Kidney epithelial cell (primary cell): ENCODE results near the gene NFATC1. TPM values are rescaled to one million over a fixed set of nuclear protein-coding genes. Genes with fewer than 3 reads are reported as not detected.

Experiments used
- DNase-seq: peaks from one replicate; pipeline ENCODE4 v3.0.0-alpha.2; 2010; ENCODE audit warnings: low read depth
- H3K27me3 ChIP-seq: 2 replicates; pipeline ENCODE4 v1.6.0; 2011; ENCODE audit warnings: low read length; ENCODE audit not compliant: control insufficient read depth, insufficient read depth
- H3K36me3 ChIP-seq: 2 replicates; pipeline ENCODE4 v1.5.1; 2011; ENCODE audit warnings: low read length; ENCODE audit not compliant: control insufficient read depth, insufficient read depth
- H3K4me3 ChIP-seq: 2 replicates; pipeline ENCODE4 v1.5.1; 2011; ENCODE audit warnings: low read depth, mild to moderate bottlenecking, control low read depth, low read length
- CTCF ChIP-seq: IDR thresholded peaks from 2 replicates; pipeline ENCODE4 v1.5.1; 2011; ENCODE audit warnings: mild to moderate bottlenecking, moderate library complexity, low read length, control low read depth, inconsistent platforms; ENCODE audit not compliant: insufficient read depth, poor library complexity, severe bottlenecking
- total RNA-seq: library from RNA; depleted of rRNA; stranded (reverse); fragments of >200 nt; gene quantifications from 2 replicates; pipeline ENCODE4 v1.2.3, GENCODE V29; 2015

The NFATC1 gene
- total RNA-seq, 1 donor from 2014 or later = 2.7 TPM

- DNase-seq = no peak
- H3K36me3 ChIP-seq = no peaks in the 10 kb centered on the region
- no peak for TF ChIP-seq CTCF
- H3K4me3 ChIP-seq = no peak overlapping the region
- H3K27me3 ChIP-seq = peaks cover 4% of the 10 kb centered on the region
Measured at GRCh38 chr18:79476031-79476917, 80.5 kb downstream of the NFATC1 start.

GRCh38 chr18:79476918-79477571 is 81.3 kb downstream of the NFATC1 start:
- no peak for TF ChIP-seq CTCF
- no peak for DNase-seq
- Histone ChIP-seq H3K4me3 (no peak overlapping the region), H3K36me3 (no peaks in the 10 kb centered on the region), H3K27me3 (no peaks in the 10 kb centered on the region)

- Histone ChIP-seq H3K27me3 (no peaks in the 10 kb centered on the region), H3K36me3 (no peaks in the 10 kb centered on the region)
- TF ChIP-seq CTCF = no peak
Measured at GRCh38 chr18:79477711-79478483, 82.2 kb downstream of the NFATC1 start.

GRCh38 chr18:79478484-79479115 is 82.9 kb downstream of the NFATC1 start:
- H3K4me3 ChIP-seq = no peak overlapping the region
- no peaks in the 10 kb centered on the region for H3K27me3 ChIP-seq
- no peaks in the 10 kb centered on the region for H3K36me3 ChIP-seq
- no peak for TF ChIP-seq CTCF
- DNase-seq = no peak

More at GRCh38 chr18:79477711-79478483, 82.2 kb downstream of the NFATC1 start:
- H3K4me3 ChIP-seq = no peak overlapping the region
- no peak for DNase-seq

GRCh38 chr18:79479116-79479760 is 83.5 kb downstream of the NFATC1 start:
- no peaks in the 10 kb centered on the region for H3K27me3 ChIP-seq
- no peaks in the 10 kb centered on the region for H3K36me3 ChIP-seq
- no peak for DNase-seq
- no peak for TF ChIP-seq CTCF
- no peak overlapping the region for H3K4me3 ChIP-seq
